ENCODE data around the gene VEPH1.

The VEPH1 gene

DNA sequence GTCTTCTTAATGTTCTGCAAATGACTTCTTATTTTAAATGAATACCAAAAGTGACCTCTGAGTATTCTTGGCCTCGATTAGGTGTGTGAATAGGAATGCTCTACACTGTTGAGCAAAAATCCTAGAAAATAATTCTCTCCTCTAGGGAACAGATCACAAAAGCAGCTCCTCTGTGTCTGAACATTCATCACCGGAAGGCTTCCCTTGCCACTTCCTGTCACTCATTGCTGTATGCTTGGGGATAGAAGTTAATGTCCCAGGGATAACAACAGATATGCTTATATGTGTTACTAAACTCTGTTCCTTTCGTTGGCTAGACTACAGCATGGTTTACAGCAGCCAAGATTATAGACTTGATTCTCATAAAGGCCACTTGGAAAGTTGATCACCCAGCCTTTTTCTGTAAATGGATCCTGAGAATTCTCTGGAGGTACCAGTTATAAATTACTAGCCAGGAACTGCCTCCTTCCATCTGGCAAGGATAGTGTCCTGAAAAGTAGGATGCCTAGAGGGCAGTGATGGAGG is 82.5 kb downstream of the VEPH1 start:
- TF ChIP-seq, protein P1, sequence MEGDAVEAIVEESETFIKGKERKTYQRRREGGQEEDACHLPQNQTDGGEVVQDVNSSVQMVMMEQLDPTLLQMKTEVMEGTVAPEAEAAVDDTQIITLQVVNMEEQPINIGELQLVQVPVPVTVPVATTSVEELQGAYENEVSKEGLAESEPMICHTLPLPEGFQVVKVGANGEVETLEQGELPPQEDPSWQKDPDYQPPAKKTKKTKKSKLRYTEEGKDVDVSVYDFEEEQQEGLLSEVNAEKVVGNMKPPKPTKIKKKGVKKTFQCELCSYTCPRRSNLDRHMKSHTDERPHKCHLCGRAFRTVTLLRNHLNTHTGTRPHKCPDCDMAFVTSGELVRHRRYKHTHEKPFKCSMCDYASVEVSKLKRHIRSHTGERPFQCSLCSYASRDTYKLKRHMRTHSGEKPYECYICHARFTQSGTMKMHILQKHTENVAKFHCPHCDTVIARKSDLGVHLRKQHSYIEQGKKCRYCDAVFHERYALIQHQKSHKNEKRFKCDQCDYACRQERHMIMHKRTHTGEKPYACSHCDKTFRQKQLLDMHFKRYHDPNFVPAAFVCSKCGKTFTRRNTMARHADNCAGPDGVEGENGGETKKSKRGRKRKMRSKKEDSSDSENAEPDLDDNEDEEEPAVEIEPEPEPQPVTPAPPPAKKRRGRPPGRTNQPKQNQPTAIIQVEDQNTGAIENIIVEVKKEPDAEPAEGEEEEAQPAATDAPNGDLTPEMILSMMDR (IDR thresholded peaks at IDR 0.05; ENCODE audit: borderline replicate concordance, extremely low read depth, low read length, poor library complexity, severe bottlenecking), result no peak
- no peak for TF ChIP-seq EZH2 (IDR thresholded peaks at IDR 0.05; ENCODE audit: borderline replicate concordance, low read depth, low read length, severe bottlenecking)
- no peaks in the 10 kb centered on the region for H3K9me3 ChIP-seq (ENCODE audit: insufficient read depth, low read length, severe bottlenecking)
- H3K79me2 ChIP-seq (ENCODE audit: insufficient read depth, low read length), result no peaks in the 10 kb centered on the region
- ATAC-seq (ENCODE audit: insufficient read depth, low read depth), result no peak
- no peak for DNase-seq
- no peaks in the 10 kb centered on the region for H3K36me3 ChIP-seq (ENCODE audit: insufficient read depth, low read length)
- no peaks in the 10 kb centered on the region for H3K4me1 ChIP-seq (ENCODE audit: insufficient read depth, low read length)
- no peak overlapping the region for H3K27ac ChIP-seq (ENCODE audit: low read length)
- H2AFZ ChIP-seq (ENCODE audit: low read depth, low read length), result no peak overlapping the region
- H3K27me3 ChIP-seq (ENCODE audit: insufficient read depth, low read length, poor library complexity), result no peaks in the 10 kb centered on the region
- H3K4me3 ChIP-seq (ENCODE audit: low read depth in 1 of 2, low read length in 2 of 2), result no peak overlapping the region
- H3K9ac ChIP-seq (ENCODE audit: low read depth, low read length), result no peak overlapping the region
- no peak overlapping the region for H3K4me2 ChIP-seq (ENCODE audit: insufficient read depth, low read length)
- H4K20me1 ChIP-seq (ENCODE audit: insufficient read depth, low read length), result no peaks in the 10 kb centered on the region

DNA sequence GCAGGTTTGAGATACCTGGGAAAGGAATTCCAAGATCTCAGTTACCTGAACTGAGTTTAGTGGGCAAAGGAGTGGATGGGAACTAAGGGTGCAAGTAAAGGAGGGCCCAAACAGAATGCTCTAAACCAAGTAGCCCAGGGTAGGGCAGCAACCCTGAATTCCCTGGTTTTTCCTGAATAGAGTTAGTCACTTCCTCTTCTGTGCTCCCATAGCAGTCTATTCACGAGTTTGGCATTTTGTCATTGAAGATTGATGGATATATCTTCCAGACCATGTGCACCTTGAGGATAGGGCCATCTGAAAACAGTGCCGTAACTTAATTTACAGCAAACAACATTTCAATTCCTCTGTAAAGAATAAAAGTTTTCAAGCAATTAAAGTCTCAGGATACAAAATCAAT is 85.1 kb downstream of the VEPH1 start:
- no peak for ATAC-seq (ENCODE audit: insufficient read depth, low read depth)
- no peak overlapping the region for H3K4me2 ChIP-seq (ENCODE audit: insufficient read depth, low read length)
- no peaks in the 10 kb centered on the region for H4K20me1 ChIP-seq (ENCODE audit: insufficient read depth, low read length)
- H3K27me3 ChIP-seq (ENCODE audit: insufficient read depth, low read length, poor library complexity), result no peaks in the 10 kb centered on the region
- no peak overlapping the region for H3K27ac ChIP-seq (ENCODE audit: low read length)
- no peak for DNase-seq
- H3K4me3 ChIP-seq (ENCODE audit: low read depth in 1 of 2, low read length in 2 of 2), result no peak overlapping the region
- H3K36me3 ChIP-seq (ENCODE audit: insufficient read depth, low read length), result no peaks in the 10 kb centered on the region
- no peaks in the 10 kb centered on the region for H3K9me3 ChIP-seq (ENCODE audit: insufficient read depth, low read length, severe bottlenecking)
- H2AFZ ChIP-seq (ENCODE audit: low read depth, low read length), result no peak overlapping the region
- H3K9ac ChIP-seq (ENCODE audit: low read depth, low read length), result no peak overlapping the region
- TF ChIP-seq EZH2 (IDR thresholded peaks at IDR 0.05; ENCODE audit: borderline replicate concordance, low read depth, low read length, severe bottlenecking), result no peak
- TF ChIP-seq, protein P1 (IDR thresholded peaks at IDR 0.05; ENCODE audit: borderline replicate concordance, extremely low read depth, low read length, poor library complexity, severe bottlenecking), result no peak
- H3K4me1 ChIP-seq (ENCODE audit: insufficient read depth, low read length), result no peaks in the 10 kb centered on the region
- no peaks in the 10 kb centered on the region for H3K79me2 ChIP-seq (ENCODE audit: insufficient read depth, low read length)

DNA sequence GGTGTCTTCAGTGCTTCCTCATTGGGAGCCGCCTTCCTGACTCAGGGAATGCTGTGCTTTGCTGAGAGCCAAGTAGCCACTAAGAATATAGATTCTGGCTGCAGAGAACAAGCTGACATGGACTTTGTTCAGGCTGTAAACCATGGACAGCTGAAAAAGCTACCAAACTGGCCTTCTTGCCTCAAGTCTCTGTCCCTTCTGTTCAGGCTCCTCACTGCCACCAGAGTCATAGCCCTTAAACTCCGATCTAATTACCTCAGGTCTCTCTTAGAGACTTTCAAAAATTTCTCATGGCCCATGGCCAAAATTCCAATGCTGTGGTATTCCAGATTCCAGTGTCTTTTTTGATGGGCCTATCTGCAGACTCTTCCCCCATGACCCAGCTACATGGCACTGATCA is 86.0 kb downstream of the VEPH1 start:
- H3K27ac ChIP-seq (ENCODE audit: low read length), result no peak overlapping the region

More for the DNA sequence above, 86.0 kb downstream of the VEPH1 start:
- H3K4me2 ChIP-seq (ENCODE audit: insufficient read depth, low read length), result no peak overlapping the region
- no peaks in the 10 kb centered on the region for H3K79me2 ChIP-seq (ENCODE audit: insufficient read depth, low read length)
- no peaks in the 10 kb centered on the region for H3K9me3 ChIP-seq (ENCODE audit: insufficient read depth, low read length, severe bottlenecking)
- H3K9ac ChIP-seq (ENCODE audit: low read depth, low read length), result no peak overlapping the region
- TF ChIP-seq, protein P1 (IDR thresholded peaks at IDR 0.05; ENCODE audit: borderline replicate concordance, extremely low read depth, low read length, poor library complexity, severe bottlenecking), result no peak
- no peak for TF ChIP-seq EZH2 (IDR thresholded peaks at IDR 0.05; ENCODE audit: borderline replicate concordance, low read depth, low read length, severe bottlenecking)
- ATAC-seq (ENCODE audit: insufficient read depth, low read depth), result no peak
- H3K27me3 ChIP-seq (ENCODE audit: insufficient read depth, low read length, poor library complexity), result no peaks in the 10 kb centered on the region
- H3K36me3 ChIP-seq (ENCODE audit: insufficient read depth, low read length), result no peaks in the 10 kb centered on the region
- no peaks in the 10 kb centered on the region for H3K4me1 ChIP-seq (ENCODE audit: insufficient read depth, low read length)
- H3K4me3 ChIP-seq (ENCODE audit: low read depth in 1 of 2, low read length in 2 of 2), result no peak overlapping the region
- no peak overlapping the region for H2AFZ ChIP-seq (ENCODE audit: low read depth, low read length)
- DNase-seq, result no peak
- no peaks in the 10 kb centered on the region for H4K20me1 ChIP-seq (ENCODE audit: insufficient read depth, low read length)

Data from DND-41 (cell line).